NCI-H510A (cell line): ENCODE data around the gene ZNF423.

ENCODE experiments used
- DNase-seq: peaks from one replicate; lab custom pipeline; 2025; lab: John Stamatoyannopoulos, UW

ZNF423 gene

GRCh38 chr16:49848530-49848929 lies 7.4 kb downstream of the ZNF423 start:
- no peak for DNase-seq

- no peak for DNase-seq
Observed at GRCh38 chr16:49846800-49847199, 9.1 kb downstream of the ZNF423 start.

GRCh38 chr16:49844359-49844758 lies 11.6 kb downstream of the ZNF423 start:
- no peak for DNase-seq

GRCh38 chr16:49843758-49844157 lies 12.2 kb downstream of the ZNF423 start:
- no peak for DNase-seq

GRCh38 chr16:49842972-49843371 lies 12.9 kb downstream of the ZNF423 start:
- DNase-seq = no peak

GRCh38 chr16:49839017-49839825 lies 16.7 kb downstream of the ZNF423 start:
- no peak for DNase-seq

GRCh38 chr16:49838441-49839016 lies 17.4 kb downstream of the ZNF423 start:
- DNase-seq = no peak

- no peak for DNase-seq
Observed at GRCh38 chr16:49837688-49838410, 18.1 kb downstream of the ZNF423 start.

- no peak for DNase-seq
Observed at GRCh38 chr16:49836668-49837067, 19.2 kb downstream of the ZNF423 start.

GRCh38 chr16:49836218-49836617 lies 19.7 kb downstream of the ZNF423 start:
- DNase-seq = no peak

GRCh38 chr16:49835161-49835777 lies 20.6 kb downstream of the ZNF423 start:
- DNase-seq = no peak

- no peak for DNase-seq
Observed at GRCh38 chr16:49834531-49835151, 21.3 kb downstream of the ZNF423 start.

GRCh38 chr16:49833796-49834530 lies 21.9 kb downstream of the ZNF423 start:
- no peak for DNase-seq

GRCh38 chr16:49833085-49833484 lies 22.8 kb downstream of the ZNF423 start:
- no peak for DNase-seq

- no peak for DNase-seq
Observed at GRCh38 chr16:49832177-49832576, 23.7 kb downstream of the ZNF423 start.

GRCh38 chr16:49830873-49831272 lies 25.0 kb downstream of the ZNF423 start:
- DNase-seq = no peak

GRCh38 chr16:49828533-49829267 lies 27.2 kb downstream of the ZNF423 start:
- no peak for DNase-seq

- DNase-seq = no peak
Observed at GRCh38 chr16:49827805-49828438, 28.0 kb downstream of the ZNF423 start.

GRCh38 chr16:49826515-49826914 lies 29.4 kb downstream of the ZNF423 start:
- no peak for DNase-seq

GRCh38 chr16:49825041-49825440 lies 30.9 kb downstream of the ZNF423 start:
- DNase-seq = no peak
